HepG2 (cell line): Measurements from ENCODE around the gene TMEFF1. TPM values are rescaled to one million over a fixed set of nuclear protein-coding genes. Genes with fewer than 3 reads are reported as not detected.

Experiments used
- ATAC-seq: fragments of 200-7000 bp; cut with Tn5 transposase; 3 replicates; pipeline ENCODE4 v1.9.1; 2020; ENCODE audit warnings: mild to moderate bottlenecking, moderate library complexity
- BruUV-seq: library from RNA; stranded (reverse); fragments of 400-500 nt; replicated peaks from 2 replicates; lab custom pipeline; 2021; lab: Mats Ljungman, UMichigan
- CTCF ChIA-PET: fragments of 300-600 bp; formaldehyde crosslinking; extraction: SDS; loops from one replicate; lab custom pipeline; 2021; ENCODE audit warnings: low total read pairs, inconsistent platforms, low intra/inter-chr PET ratio; lab: Yijun Ruan, JAX
- POLR2A ChIA-PET: fragments of 350-600 bp; sonication (Branson Sonifier 250); formaldehyde crosslinking; loops from one replicate; lab custom pipeline; 2020; ENCODE audit warnings: antibody characterized with exemption, inconsistent platforms; lab: Yijun Ruan, JAX
- DNase-seq: peaks from one replicate; pipeline ENCODE4 v3.0.0-alpha.2; 2015; ENCODE audit warnings: low spot score
- FAIRE-seq: peaks from 3 replicates; lab custom pipeline; 2011; peaks lifted over from hg19 to GRCh38; lab: Jason Lieb, UNC
- H2AFZ ChIP-seq: one replicate; pipeline ENCODE4 v1.6.1; 2011; ENCODE audit warnings: low read length, inconsistent platforms
- H3K27ac ChIP-seq: fragments of 300-600 bp; 3 replicates; pipeline ENCODE4 v1.8.0; 2011; ENCODE audit warnings: mixed run types, mild to moderate bottlenecking, mixed read lengths, low read length, inconsistent platforms; ENCODE audit not compliant: insufficient read depth; ENCODE audit errors: extremely low read length
- H3K27me3 ChIP-seq, 2 experiments: fragments of 200-600 bp in 1 of 2; 2 replicates in 1 of 2; 3 replicates in 1 of 2; pipeline versions ENCODE4 v1.6.0 to v1.8.0; 2011; ENCODE audit warnings: low read length in 2 of 2, mild to moderate bottlenecking in 2 of 2, moderate library complexity in 2 of 2, inconsistent platforms in 1 of 2; ENCODE audit not compliant: insufficient read depth in 2 of 2, control insufficient read depth in 1 of 2
- H3K36me3 ChIP-seq, 2 experiments: fragments of 200-600 bp in 1 of 2; replicated peaks in 1 of 2; 2 replicates in 1 of 2; 3 replicates in 1 of 2; pipeline versions ENCODE4 v1.5.1 to v1.8.0; 2011; ENCODE audit warnings: low read length in 2 of 2, inconsistent platforms in 1 of 2; ENCODE audit not compliant: insufficient read depth in 2 of 2, control insufficient read depth in 1 of 2
- H3K4me1 ChIP-seq: 2 replicates; pipeline ENCODE4 v1.5.1; 2012; ENCODE audit warnings: low read length, inconsistent platforms; ENCODE audit not compliant: insufficient read depth
- H3K4me2 ChIP-seq: 2 replicates; pipeline ENCODE4 v1.6.0; 2011; ENCODE audit warnings: low read depth, low read length, inconsistent platforms
- H3K4me3 ChIP-seq, 3 experiments: fragments of 200-600 bp in 1 of 3; sonication (generic), shearing (Covaris generic) in 1 of 3; replicated peaks in 1 of 3; 2 replicates each; pipeline ENCODE4 v1.5.1; 2011 to 2016; ENCODE audit warnings: low read length in 3 of 3, inconsistent platforms in 2 of 3, low read depth in 2 of 3, mild to moderate bottlenecking in 2 of 3, control low read depth in 1 of 3, mixed read lengths in 1 of 3; ENCODE audit not compliant: insufficient read depth in 1 of 3
- H3K79me2 ChIP-seq: one replicate; pipeline ENCODE4 v1.6.1; 2011; ENCODE audit warnings: low read length, inconsistent platforms; ENCODE audit not compliant: insufficient read depth
- H3K9ac ChIP-seq: 2 replicates; pipeline ENCODE4 v1.6.0; 2011; ENCODE audit warnings: mild to moderate bottlenecking, low read depth, low read length, inconsistent platforms; ENCODE audit not compliant: insufficient read depth
- H3K9me3 ChIP-seq: 2 replicates; pipeline ENCODE4 v1.5.1; 2012; ENCODE audit warnings: mild to moderate bottlenecking, low read length
- H4K20me1 ChIP-seq: 2 replicates; pipeline ENCODE4 v1.6.0; 2011; ENCODE audit warnings: inconsistent platforms, mild to moderate bottlenecking, low read length, moderate library complexity; ENCODE audit not compliant: insufficient read depth
- PAX8 ChIP-seq: sonication (generic); formaldehyde crosslinking; IDR thresholded peaks from 2 replicates; pipeline ENCODE4 v1.8.0; 2022; ENCODE audit warnings: mild to moderate bottlenecking, missing genetic modification reagents, borderline replicate concordance
- POLR2AphosphoS5 ChIP-seq: IDR thresholded peaks from 2 replicates; pipeline ENCODE4 v1.6.1; 2012; ENCODE audit warnings: low read depth, low read length
- SRSF4 ChIP-seq: fragments of 200-400 bp; formaldehyde crosslinking; IDR thresholded peaks from one replicate; pipeline ENCODE4 v1.6.1; 2018; ENCODE audit warnings: mild to moderate bottlenecking, low read depth, low read length, moderate library complexity; ENCODE audit not compliant: poor library complexity, severe bottlenecking
- ZNF235 ChIP-seq: sonication (generic); formaldehyde crosslinking; IDR thresholded peaks from 2 replicates; pipeline ENCODE4 v1.8.1; 2023; ENCODE audit warnings: mild to moderate bottlenecking, missing genetic modification reagents, borderline replicate concordance
- ZNF652 ChIP-seq: IDR thresholded peaks from 2 replicates; pipeline ENCODE4 v1.6.1; 2016; ENCODE audit warnings: low read depth, borderline replicate concordance
- WGBS: methylation state at CpG from one replicate; pipeline ENCODE4 v1.1.6; 2017; ENCODE audit warnings: low lambda C conversion rate; 5-methylcytosine and 5-hydroxymethylcytosine counted together
- in situ Hi-C: cut with HindIII; loops from 2 replicates; pipeline ENCODE4 v1.10.0; 2017; ENCODE audit warnings: low pct_unique_long_range_greater_than_20kb; ENCODE audit not compliant: extremely low pct_ligation_motif_present
- intact Hi-C: fragments of 100-400 bp; cut with micrococcal nuclease; formaldehyde crosslinking; loops from one replicate; pipeline ENCODE4 v1.10.0; 2022; ENCODE audit not compliant: unreplicated experiment
- polyA plus RNA-seq, 8 experiments: library from polyadenylated mRNA; depleted of rRNA in 3 of 8; stranded (reverse) in 7 of 8; unstranded in 1 of 8; fragments of >200 nt; fragmentation: Illumina TruSeq in 4 of 8; extraction: Trizol in 4 of 8; gene quantifications; 2 replicates each; pipeline versions ENCODE4 v1.2.1 to v1.2.3, GENCODE V29; 2011 to 2016; ENCODE audit warnings: low read depth in 4 of 8, missing spikeins in 1 of 8, mixed read lengths in 1 of 8; ENCODE audit not compliant: insufficient read depth in 1 of 8
- total RNA-seq, 5 experiments: library from RNA; depleted of rRNA; stranded (reverse); fragments of >200 nt; fragmentation: Illumina TruSeq; extraction: Trizol; gene quantifications; 2 replicates each; pipeline ENCODE4 v1.2.3, GENCODE V29; 2016; ENCODE audit warnings: low read depth in 1 of 5
- TF ChIP-seq, protein P1 (sequence below): sonication (generic); formaldehyde crosslinking; IDR thresholded peaks from 2 replicates; pipeline ENCODE4 v1.8.1; 2023; ENCODE audit warnings: missing genetic modification reagents, inconsistent platforms, borderline replicate concordance
- TF ChIP-seq, protein P2 (sequence below): conservative IDR thresholded peaks from 2 replicates; pipeline ENCODE4 v1.6.1; 2018; ENCODE audit warnings: missing genetic modification reagents

TMEFF1 gene
- total and polyA plus RNA-seq, 2 of the 13 experiments (the other 11 are each of a cell fraction or from before 2014, with no cell fraction given), result 0.87 to 1.9 TPM

DNA sequence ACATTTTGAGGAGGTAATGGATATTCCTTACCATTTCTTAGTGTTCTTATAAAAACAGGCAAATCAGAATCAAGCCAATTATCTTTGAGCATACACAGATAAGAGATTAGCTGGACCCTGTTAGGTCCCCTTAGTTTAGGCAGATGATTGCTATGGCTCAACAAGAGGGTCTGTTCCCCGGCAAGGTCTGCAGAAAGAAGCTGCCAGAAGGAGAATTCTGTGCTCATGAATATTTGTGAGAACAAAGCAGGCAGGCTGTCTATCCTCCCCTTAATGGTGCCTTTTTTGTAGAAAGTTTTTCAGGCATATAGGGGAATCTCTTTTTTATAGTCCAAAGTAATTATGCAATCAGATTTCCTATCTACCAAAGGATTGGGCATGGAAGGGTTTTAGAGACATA, 132.5 kb downstream of the TMEFF1 start:
- intact Hi-C loops (loop anchor here (10.0 kb wide), 1 partner anchor 509 kb away; no protein-coding TSS in a partner anchor), in situ Hi-C loops (no loop called here)
- no peak for TF ChIP-seq ZNF652 (CRISPR knock-in tag)
- no peak for TF ChIP-seq PAX8
- TF ChIP-seq SRSF4, result no peak
- TF ChIP-seq POLR2AphosphoS5, result no peak
- TF ChIP-seq, protein P1, sequence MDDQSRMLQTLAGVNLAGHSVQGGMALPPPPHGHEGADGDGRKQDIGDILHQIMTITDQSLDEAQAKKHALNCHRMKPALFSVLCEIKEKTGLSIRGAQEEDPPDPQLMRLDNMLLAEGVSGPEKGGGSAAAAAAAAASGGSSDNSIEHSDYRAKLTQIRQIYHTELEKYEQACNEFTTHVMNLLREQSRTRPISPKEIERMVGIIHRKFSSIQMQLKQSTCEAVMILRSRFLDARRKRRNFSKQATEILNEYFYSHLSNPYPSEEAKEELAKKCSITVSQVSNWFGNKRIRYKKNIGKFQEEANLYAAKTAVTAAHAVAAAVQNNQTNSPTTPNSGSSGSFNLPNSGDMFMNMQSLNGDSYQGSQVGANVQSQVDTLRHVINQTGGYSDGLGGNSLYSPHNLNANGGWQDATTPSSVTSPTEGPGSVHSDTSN, result no peak
- no peak for TF ChIP-seq ZNF235 (CRISPR knock-in tag)
- TF ChIP-seq, protein P2, sequence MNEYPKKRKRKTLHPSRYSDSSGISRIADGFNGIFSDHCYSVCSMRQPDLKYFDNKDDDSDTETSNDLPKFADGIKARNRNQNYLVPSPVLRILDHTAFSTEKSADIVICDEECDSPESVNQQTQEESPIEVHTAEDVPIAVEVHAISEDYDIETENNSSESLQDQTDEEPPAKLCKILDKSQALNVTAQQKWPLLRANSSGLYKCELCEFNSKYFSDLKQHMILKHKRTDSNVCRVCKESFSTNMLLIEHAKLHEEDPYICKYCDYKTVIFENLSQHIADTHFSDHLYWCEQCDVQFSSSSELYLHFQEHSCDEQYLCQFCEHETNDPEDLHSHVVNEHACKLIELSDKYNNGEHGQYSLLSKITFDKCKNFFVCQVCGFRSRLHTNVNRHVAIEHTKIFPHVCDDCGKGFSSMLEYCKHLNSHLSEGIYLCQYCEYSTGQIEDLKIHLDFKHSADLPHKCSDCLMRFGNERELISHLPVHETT, result no peak
- no peaks in the 10 kb centered on the region for H4K20me1 ChIP-seq
- 6% methylated on average over 1 of the region's 1 CpG for WGBS
- H3K4me3 ChIP-seq, result no peak overlapping the region
- no TSS peak for BruUV-seq
- no peak for DNase-seq
- no peaks in the 10 kb centered on the region for H3K9me3 ChIP-seq
- no peak for ATAC-seq
- H3K4me2 ChIP-seq, result no peak overlapping the region
- H3K27ac ChIP-seq, result no peak overlapping the region
- POLR2A ChIA-PET, result no interaction called here
- H3K9ac ChIP-seq, result no peak overlapping the region
- no peak overlapping the region for H2AFZ ChIP-seq
- no peaks in the 10 kb centered on the region for H3K36me3 ChIP-seq
- peaks cover 7% of the 10 kb centered on the region; the same call in 1 of the 2 replicates for H3K4me1 ChIP-seq
- no peaks in the 10 kb centered on the region for H3K79me2 ChIP-seq
- no peak for FAIRE-seq
- CTCF ChIA-PET, result interaction anchor here (1.1 kb wide), 1 partner anchor 705 kb away, joined by 3 read pairs; no protein-coding TSS in a partner anchor
- H3K27me3 ChIP-seq, result no peaks in the 10 kb centered on the region
